NCI-H1417 treated with DMSO at 0.1 percent for 48 hours (cell line): Measurements from ENCODE around the gene NFATC1.
"Not testable (repeated sequence)": the region's sequence is repeated elsewhere in the genome, so short reads cannot be mapped to it uniquely, and the experiment has no call there.

Experiments
- DNase-seq: peaks from one replicate; lab custom pipeline; 2025; lab: John Stamatoyannopoulos, UW

NFATC1 gene

GRCh38 chr18:79490626-79491041 is 94.9 kb downstream of the NFATC1 start:
- DNase-seq: no peak

GRCh38 chr18:79491081-79491551 is 95.4 kb downstream of the NFATC1 start:
- DNase-seq: no peak

- DNase-seq: no peak
Observed at GRCh38 chr18:79493211-79493800, 97.6 kb downstream of the NFATC1 start.

GRCh38 chr18:79493801-79494211 is 98.1 kb downstream of the NFATC1 start:
- DNase-seq: no peak

- DNase-seq: no peak
Observed at GRCh38 chr18:79494936-79495335, 99.2 kb downstream of the NFATC1 start.

- DNase-seq: no peak
Observed at GRCh38 chr18:79495591-79496071, 99.9 kb downstream of the NFATC1 start.

- no peak for DNase-seq
Observed at GRCh38 chr18:79496237-79496977, 100.7 kb downstream of the NFATC1 start.

- no peak for DNase-seq
Observed at GRCh38 chr18:79496978-79497637, 101.4 kb downstream of the NFATC1 start.

GRCh38 chr18:79497638-79498081 is 101.9 kb downstream of the NFATC1 start:
- DNase-seq: no peak

- no peak for DNase-seq
Observed at GRCh38 chr18:79498662-79499061, 102.9 kb downstream of the NFATC1 start.

GRCh38 chr18:79501006-79501405 is 105.3 kb downstream of the NFATC1 start:
- DNase-seq: no peak

- DNase-seq: no peak
Observed at GRCh38 chr18:79502782-79503181, 107.1 kb downstream of the NFATC1 start.

- no peak for DNase-seq
Observed at GRCh38 chr18:79503406-79503805, 107.7 kb downstream of the NFATC1 start.

GRCh38 chr18:79504034-79504433 is 108.3 kb downstream of the NFATC1 start:
- DNase-seq: no peak

- DNase-seq: not testable (repeated sequence)
Observed at GRCh38 chr18:79504495-79504894, 108.8 kb downstream of the NFATC1 start.

GRCh38 chr18:79505465-79505864 is 109.7 kb downstream of the NFATC1 start:
- DNase-seq: not testable (repeated sequence)

GRCh38 chr18:79506191-79507075 is 110.7 kb downstream of the NFATC1 start:
- no peak for DNase-seq

- DNase-seq: no peak
Observed at GRCh38 chr18:79507076-79507545, 111.4 kb downstream of the NFATC1 start.

GRCh38 chr18:79507546-79508480 is 112.1 kb downstream of the NFATC1 start:
- DNase-seq: no peak
